GM19023 (cell line): ENCODE results near the gene ALDH9A1.
A peak's percentile ranks its signal among the peaks of the same experiment; 100 is the strongest.
"Not testable (repeated sequence)": the region's sequence is repeated elsewhere in the genome, so short reads cannot be mapped to it uniquely, and the experiment has no call there.

Experiments
- ATAC-seq: cut with Tn5 transposase; IDR thresholded peaks from one replicate; pipeline ENCODE4 v1.9.1; 2021; ENCODE audit warnings: mild to moderate bottlenecking, moderate library complexity; ENCODE audit not compliant: unreplicated experiment

The ALDH9A1 gene

DNA sequence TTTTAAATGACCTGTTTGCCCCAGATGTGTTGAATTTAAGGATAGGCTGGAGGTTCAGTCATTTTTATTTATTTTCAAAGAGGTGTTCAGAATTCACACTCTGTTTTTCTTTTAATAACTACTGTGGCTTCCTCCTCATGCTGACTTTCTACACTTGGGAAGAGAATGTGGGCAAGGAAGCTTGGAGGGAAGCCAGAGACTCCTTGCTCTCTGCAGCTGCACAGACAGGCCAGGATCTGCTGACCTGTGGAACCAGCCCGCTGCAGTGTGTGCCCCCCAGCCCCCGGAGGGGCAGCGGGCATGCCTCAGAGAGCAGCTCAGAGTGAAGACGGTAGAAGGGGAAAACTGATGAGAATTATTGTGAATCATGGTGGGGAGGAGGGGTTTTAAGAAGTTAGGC is 50.4 kb downstream of the ALDH9A1 start:
- ATAC-seq = no peak

DNA sequence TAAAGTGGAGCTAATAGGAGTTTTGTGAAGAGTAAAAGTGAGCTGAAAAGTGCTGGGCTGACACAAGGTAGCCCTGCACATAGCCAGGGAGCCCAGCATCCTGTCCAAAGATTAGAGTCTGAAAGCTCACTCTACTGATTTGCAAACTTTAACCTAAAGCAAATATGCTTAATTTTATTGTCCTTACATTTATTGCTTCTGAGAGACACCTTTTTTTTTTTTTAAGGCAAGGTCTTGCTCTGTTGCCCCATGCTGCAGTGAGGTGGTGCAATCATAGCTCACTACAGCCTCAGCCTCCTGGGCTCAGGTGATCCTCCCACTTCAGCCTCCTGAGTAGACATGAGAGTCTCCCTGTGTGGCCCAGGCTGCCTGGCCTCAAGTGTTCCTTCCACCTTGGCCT is 50.8 kb downstream of the ALDH9A1 start:
- no peak for ATAC-seq

GRCh38 chr1:165645654-165646366 is 52.6 kb downstream of the ALDH9A1 start:
- no peak for ATAC-seq

- ATAC-seq = no peak
These were observed 54.2 kb downstream of the ALDH9A1 start for GRCh38 chr1:165644064-165644735.

DNA sequence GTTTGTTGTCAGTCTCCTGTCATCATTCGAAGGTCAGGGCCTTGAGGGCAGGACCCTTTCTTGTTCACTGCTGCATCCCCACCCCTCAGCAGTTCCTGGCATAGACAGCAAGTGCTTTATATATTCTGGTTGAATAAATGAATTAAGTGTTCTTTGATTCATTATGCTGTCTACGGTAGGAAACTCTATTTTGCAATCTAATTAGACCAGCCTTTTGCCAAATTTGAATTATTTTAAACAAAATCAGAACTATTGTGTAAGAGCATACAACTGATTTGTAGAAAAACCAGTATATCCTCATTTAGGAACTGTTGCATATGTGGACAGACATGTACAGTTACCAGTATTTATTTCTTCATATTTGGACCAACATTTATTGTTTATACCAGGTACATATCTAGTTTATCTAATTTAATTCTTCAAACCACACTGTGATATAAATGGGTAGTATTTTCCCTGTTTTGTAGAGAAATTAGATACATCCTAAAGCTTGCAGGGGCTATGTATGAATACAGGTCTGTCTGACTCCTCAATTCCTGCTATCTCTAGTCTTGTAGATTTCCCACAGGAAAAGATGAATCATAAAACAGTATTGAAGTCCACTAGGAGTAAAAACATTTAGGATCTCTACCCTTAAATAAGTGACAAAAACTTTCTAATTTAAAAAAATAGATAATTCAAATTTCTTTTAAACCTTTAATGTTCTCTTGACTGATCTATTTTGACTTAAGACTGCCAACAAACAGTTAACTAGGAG is 57.0 kb downstream of the ALDH9A1 start:
- no peak for ATAC-seq

GRCh38 chr1:165639821-165640623 is 58.3 kb downstream of the ALDH9A1 start:
- ATAC-seq = no peak

DNA sequence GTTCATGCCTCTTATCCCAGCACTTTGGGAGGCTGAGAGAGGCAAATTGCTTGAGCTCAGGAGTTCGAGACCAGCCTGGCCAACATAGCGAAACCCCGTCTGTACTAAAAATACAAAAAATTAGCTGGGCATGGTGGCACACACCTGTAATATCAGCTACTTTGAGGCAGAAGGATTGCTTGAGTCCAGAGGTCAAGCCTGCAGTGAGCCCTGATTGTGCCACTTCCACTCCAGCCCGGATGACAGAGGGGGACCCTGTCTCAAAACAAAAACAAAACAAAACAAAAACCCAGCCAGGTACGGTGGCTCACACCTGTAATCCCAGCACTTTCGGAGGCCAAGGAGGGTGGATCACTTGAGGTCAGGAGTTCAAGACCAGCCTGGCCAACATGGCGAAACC is 60.2 kb downstream of the ALDH9A1 start:
- ATAC-seq = not testable (repeated sequence)

- no peak for ATAC-seq
These were observed 60.9 kb downstream of the ALDH9A1 start for GRCh38 chr1:165637427-165637826.

DNA sequence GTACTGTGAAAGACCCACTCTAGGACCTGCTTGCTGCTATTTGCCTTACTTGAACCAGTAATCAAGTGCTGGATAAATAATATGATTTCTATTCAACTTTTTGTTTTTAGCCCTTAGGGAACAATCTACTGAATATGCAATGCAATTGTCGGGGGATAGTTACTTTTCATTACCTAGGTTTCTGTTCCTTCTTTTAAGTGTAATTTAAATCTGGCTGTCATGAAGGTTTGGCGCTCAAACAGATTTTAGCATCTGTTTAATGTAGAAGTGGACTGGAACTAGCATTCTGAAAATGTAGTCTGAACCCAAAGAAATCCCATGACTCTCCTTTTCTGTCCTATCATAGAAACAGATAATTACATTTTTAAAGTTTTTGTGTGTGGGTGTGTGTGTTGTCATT is 62.5 kb downstream of the ALDH9A1 start:
- ATAC-seq = no peak

GRCh38 chr1:165635329-165635728 is 63.0 kb downstream of the ALDH9A1 start:
- ATAC-seq = no peak

- ATAC-seq = no peak
These were observed 64.0 kb downstream of the ALDH9A1 start for GRCh38 chr1:165634154-165634921.

- no peak for ATAC-seq
These were observed 64.7 kb downstream of the ALDH9A1 start for GRCh38 chr1:165633614-165634013.

DNA sequence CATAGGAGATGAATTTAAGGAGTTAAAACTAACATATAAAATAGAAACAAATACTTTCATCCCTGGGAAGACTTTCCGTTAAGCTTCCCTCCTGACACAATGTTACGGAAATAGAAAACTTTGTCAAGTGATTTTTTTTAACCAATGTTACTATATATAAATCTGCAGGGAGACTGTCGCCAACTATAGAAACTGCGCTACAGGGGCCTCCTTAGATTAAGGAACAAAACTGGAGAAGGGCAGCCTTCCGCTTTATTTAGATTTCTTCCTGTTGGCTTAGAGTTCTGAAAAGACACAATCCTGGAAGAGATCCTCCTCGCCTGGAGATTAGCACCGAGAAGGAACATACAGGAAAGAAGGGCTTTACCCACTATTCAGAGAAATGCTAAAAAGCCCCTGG is 65.9 kb downstream of the ALDH9A1 start:
- ATAC-seq = no peak

GRCh38 chr1:165632152-165632469 is 66.3 kb downstream of the ALDH9A1 start:
- no peak for ATAC-seq

DNA sequence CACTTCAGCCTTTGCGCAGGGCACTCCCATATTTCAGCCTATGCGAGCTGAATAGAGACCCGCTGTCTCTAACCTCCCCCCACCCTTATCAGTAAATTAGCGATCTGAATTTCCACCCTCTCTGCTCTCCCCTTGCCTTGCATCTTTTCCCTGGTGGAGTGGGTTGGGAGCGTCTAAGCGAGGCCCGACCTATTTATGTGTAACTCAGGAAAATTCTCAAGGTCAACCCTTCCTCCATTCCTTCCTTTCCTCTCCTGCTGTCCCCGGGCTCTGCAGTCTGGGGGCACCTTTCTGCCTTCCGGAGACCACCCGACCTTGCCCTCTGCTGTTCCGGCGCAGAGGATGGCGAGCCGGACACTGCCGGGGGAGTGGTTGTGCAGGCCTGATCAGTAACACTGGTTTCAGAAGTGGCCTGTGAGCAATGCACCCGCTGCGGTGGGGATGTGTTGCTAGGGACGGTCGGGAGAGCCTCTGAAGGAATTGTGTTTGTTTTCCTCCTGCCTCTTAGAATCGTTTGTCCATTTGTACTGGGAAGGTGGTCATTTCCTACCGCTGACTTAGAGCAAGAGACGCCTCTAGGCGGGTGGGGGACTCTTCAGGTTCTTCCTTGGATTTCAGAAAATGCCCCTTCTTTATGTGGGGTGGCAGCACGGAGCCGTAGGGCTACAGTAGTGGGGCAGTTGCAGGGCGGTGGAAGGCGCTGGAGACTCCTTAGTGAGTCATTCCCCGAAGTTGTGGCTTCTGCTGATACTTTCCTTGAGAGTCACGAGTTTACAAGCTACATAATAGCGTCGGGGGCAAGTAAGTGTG is 66.8 kb downstream of the ALDH9A1 start:
- peak; percentile 35 for ATAC-seq

GRCh38 chr1:165630629-165631341 is 67.6 kb downstream of the ALDH9A1 start, which contains the start of gene MGST3:
Gene MGST3 (plus strand): TSS chr1:165631234. CDS start chr1:165649848, 18,614 bp downstream.
- ATAC-seq = peak; percentile 94

GRCh38 chr1:165629848-165630628 is 68.3 kb downstream of the ALDH9A1 start:
- no peak for ATAC-seq

DNA sequence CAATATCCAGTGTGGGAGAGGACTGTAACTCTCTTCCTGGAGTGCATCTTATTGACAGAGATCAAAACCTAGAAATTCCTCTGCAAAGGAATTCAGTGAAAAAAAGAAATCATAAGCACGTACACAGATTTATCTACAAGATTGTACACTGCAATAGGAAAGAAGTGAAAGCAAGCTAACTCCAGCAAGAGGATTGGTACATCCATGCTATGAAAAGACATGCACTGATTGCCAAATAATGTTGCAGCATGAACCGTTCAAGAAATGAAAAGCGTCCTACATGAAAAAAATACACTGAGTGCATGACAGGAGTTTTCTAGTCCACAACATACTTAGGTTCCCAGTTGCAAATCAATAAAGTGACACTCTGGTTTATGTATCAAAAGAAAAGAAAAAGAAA is 69.2 kb downstream of the ALDH9A1 start:
- ATAC-seq = no peak
